Astrocyte (in vitro differentiated cells and primary cell): ENCODE data around the gene RHEBL1.

ENCODE experiments used
- CTCF ChIP-seq: IDR thresholded peaks from 2 replicates; pipeline ENCODE4 v1.5.1; 2011; ENCODE audit warnings: low read depth, mild to moderate bottlenecking, inconsistent platforms, low read length, moderate library complexity; ENCODE audit not compliant: insufficient read depth
- EZH2 ChIP-seq: IDR thresholded peaks from 2 replicates; pipeline ENCODE4 v1.6.1; 2012; ENCODE audit warnings: mild to moderate bottlenecking, low read length, inconsistent platforms; ENCODE audit not compliant: insufficient read depth

DNA sequence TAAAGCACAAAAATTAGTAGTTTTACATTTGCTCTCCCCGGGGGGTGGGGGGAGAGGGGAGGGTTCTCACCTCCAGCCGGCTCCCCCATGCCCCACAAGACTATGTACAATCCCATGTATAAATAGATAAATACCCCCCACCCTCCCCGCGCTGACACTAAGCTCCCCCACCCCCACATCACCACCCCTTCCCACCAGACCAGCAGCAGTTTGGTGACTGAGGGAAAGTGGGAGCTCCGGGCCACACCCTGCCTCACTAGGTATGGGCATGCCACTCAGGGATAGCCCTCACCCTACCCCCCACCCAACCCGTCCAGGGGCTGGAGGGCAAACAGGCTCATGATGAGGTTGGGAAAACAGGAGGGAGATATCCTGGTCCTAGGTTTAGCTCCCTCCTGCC lies 49.3 kb downstream of the RHEBL1 start:
- TF ChIP-seq CTCF (no peak), EZH2 (no peak)
